GOT3 (cell line): Measurements from ENCODE around the gene FNDC3B.
"Not testable (repeated sequence)": the region's sequence is repeated elsewhere in the genome, so short reads cannot be mapped to it uniquely, and the experiment has no call there.

Source experiments
- DNase-seq: peaks from one replicate; lab custom pipeline; 2025; ENCODE audit warnings: mixed read lengths; lab: John Stamatoyannopoulos, UW

FNDC3B gene

GRCh38 chr3:172236771-172237742 lies 197.7 kb downstream of the FNDC3B start:
- no peak for DNase-seq

- DNase-seq, result no peak
These were observed 198.8 kb downstream of the FNDC3B start for GRCh38 chr3:172238188-172238587.

- no peak for DNase-seq
These were observed 199.9 kb downstream of the FNDC3B start for GRCh38 chr3:172239218-172239790.

- DNase-seq, result no peak
These were observed 202.0 kb downstream of the FNDC3B start for GRCh38 chr3:172241405-172241804.

GRCh38 chr3:172242471-172242870 lies 203.1 kb downstream of the FNDC3B start:
- DNase-seq, result not testable (repeated sequence)

- not testable (repeated sequence) for DNase-seq
These were observed 204.0 kb downstream of the FNDC3B start for GRCh38 chr3:172243376-172243775.

GRCh38 chr3:172244011-172244410 lies 204.6 kb downstream of the FNDC3B start:
- DNase-seq, result no peak

GRCh38 chr3:172245241-172245640 lies 205.9 kb downstream of the FNDC3B start:
- DNase-seq, result no peak

- DNase-seq, result no peak
These were observed 206.9 kb downstream of the FNDC3B start for GRCh38 chr3:172246107-172246844.

GRCh38 chr3:172247525-172248274 lies 208.3 kb downstream of the FNDC3B start:
- no peak for DNase-seq

- DNase-seq, result no peak
These were observed 209.7 kb downstream of the FNDC3B start for GRCh38 chr3:172249039-172249438.

- no peak for DNase-seq
These were observed 211.8 kb downstream of the FNDC3B start for GRCh38 chr3:172251211-172251610.

GRCh38 chr3:172253200-172253599 lies 213.8 kb downstream of the FNDC3B start:
- no peak for DNase-seq

GRCh38 chr3:172254542-172254941 lies 215.2 kb downstream of the FNDC3B start:
- DNase-seq, result no peak

GRCh38 chr3:172255321-172255720 lies 215.9 kb downstream of the FNDC3B start:
- DNase-seq, result not testable (repeated sequence)

- no peak for DNase-seq
These were observed 216.8 kb downstream of the FNDC3B start for GRCh38 chr3:172256101-172256734.

GRCh38 chr3:172257648-172258400 lies 218.4 kb downstream of the FNDC3B start:
- no peak for DNase-seq

GRCh38 chr3:172258624-172259023 lies 219.2 kb downstream of the FNDC3B start:
- DNase-seq, result no peak

- DNase-seq, result no peak
These were observed 219.7 kb downstream of the FNDC3B start for GRCh38 chr3:172259111-172259541.

- DNase-seq, result no peak
These were observed 220.4 kb downstream of the FNDC3B start for GRCh38 chr3:172259726-172260248.
